DOHH2 (cell line): ENCODE measurements around the gene ENTPD2.

Experiments
- H3F3A ChIP-seq: fragments of 200-600 bp; sonication (generic), shearing (Covaris generic); 2 replicates; pipeline ENCODE4 v1.6.0; 2016; ENCODE audit warnings: antibody characterized with exemption, mild to moderate bottlenecking; ENCODE audit not compliant: control insufficient read depth, insufficient read depth
- H3K27ac ChIP-seq: fragments of 200-600 bp; sonication (generic); 2 replicates; pipeline ENCODE4 v1.5.1; 2014; ENCODE audit warnings: low read depth, mild to moderate bottlenecking, low read length, moderate library complexity
- H3K27me3 ChIP-seq: fragments of 200-600 bp; sonication (generic); 2 replicates; pipeline ENCODE4 v1.6.1; 2014; ENCODE audit warnings: mild to moderate bottlenecking, low read length, mixed read lengths; ENCODE audit not compliant: control insufficient read depth
- H3K36me3 ChIP-seq: fragments of 200-600 bp; sonication (generic); 2 replicates; pipeline ENCODE4 v1.6.1; 2014; ENCODE audit warnings: mild to moderate bottlenecking, low read length, moderate library complexity, mixed read lengths; ENCODE audit not compliant: control insufficient read depth
- H3K4me1 ChIP-seq: fragments of 200-600 bp; sonication (generic); 2 replicates; pipeline ENCODE4 v1.6.1; 2014; ENCODE audit warnings: mild to moderate bottlenecking, low read length, mixed read lengths; ENCODE audit not compliant: control insufficient read depth
- H3K4me2 ChIP-seq: fragments of 200-600 bp; sonication (generic); 2 replicates; pipeline ENCODE4 v1.6.0; 2014; ENCODE audit warnings: mild to moderate bottlenecking, low read length, moderate library complexity
- H3K4me3 ChIP-seq: fragments of 200-600 bp; sonication (generic); 2 replicates; pipeline ENCODE4 v1.5.1; 2014; ENCODE audit warnings: mild to moderate bottlenecking, low read length, mixed read lengths
- H3K79me2 ChIP-seq: fragments of 200-600 bp; sonication (generic); 2 replicates; pipeline ENCODE4 v1.6.1; 2014; ENCODE audit warnings: mild to moderate bottlenecking, low read length, mixed read lengths; ENCODE audit not compliant: control insufficient read depth
- H3K9me2 ChIP-seq: fragments of 200-600 bp; sonication (generic); replicated peaks from 2 replicates; pipeline ENCODE4 v1.6.1; 2014; ENCODE audit warnings: mild to moderate bottlenecking, low read length, mixed read lengths; ENCODE audit not compliant: control insufficient read depth
- H3K9me3 ChIP-seq: fragments of 200-600 bp; sonication (generic); 2 replicates; pipeline ENCODE4 v1.6.1; 2014; ENCODE audit warnings: antibody characterized with exemption, low read length, mixed read lengths; ENCODE audit not compliant: control insufficient read depth, insufficient read depth
- H4K20me1 ChIP-seq: fragments of 200-600 bp; sonication (generic); 2 replicates; pipeline ENCODE4 v1.6.0; 2014; ENCODE audit warnings: low read depth, mild to moderate bottlenecking, antibody characterized with exemption, low read length, moderate library complexity; ENCODE audit not compliant: control insufficient read depth, insufficient read depth
- EZH2phosphoT487 ChIP-seq: fragments of 200-600 bp; sonication (generic); IDR thresholded peaks from 2 replicates; pipeline ENCODE4 v1.6.1; 2017; ENCODE audit warnings: borderline replicate concordance, mild to moderate bottlenecking, antibody characterized with exemption, low read length, moderate library complexity, mixed read lengths
- TF ChIP-seq, protein P1 (sequence below): fragments of 200-600 bp; sonication (generic); IDR thresholded peaks from one replicate; pipeline ENCODE4 v1.5.1; 2014; ENCODE audit warnings: antibody characterized with exemption, mild to moderate bottlenecking, low read depth, low read length; ENCODE audit not compliant: poor library complexity, severe bottlenecking

The ENTPD2 gene

DNA sequence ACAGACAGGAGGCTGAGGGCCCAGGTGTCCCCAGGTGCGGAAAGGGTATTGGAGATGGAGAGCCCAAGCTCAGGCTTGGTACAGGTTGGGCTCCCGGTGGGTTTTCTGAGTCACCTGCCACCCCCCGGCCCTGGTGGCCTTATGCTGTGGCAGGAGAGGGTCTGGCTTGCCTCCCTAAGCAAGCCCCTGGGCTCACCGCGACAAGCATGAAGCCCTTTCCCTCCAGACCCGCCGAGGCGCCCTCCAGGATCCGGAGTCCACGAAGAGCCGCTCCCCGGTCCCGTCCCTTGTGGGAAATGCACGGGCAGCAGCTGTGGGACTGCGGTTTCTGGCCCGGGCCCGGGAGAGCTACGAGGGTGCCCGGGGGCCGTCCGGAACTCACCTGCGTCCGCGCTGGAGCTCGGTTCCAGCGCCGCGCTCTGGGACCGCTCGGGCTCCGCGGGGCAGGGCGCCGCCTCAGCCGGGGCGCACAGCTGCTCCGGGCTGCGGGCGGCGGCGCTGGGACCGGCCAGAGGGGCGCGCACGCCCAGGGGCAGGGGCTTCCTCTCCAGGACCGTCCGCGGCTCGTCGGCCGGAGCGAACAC, 15.7 kb upstream of the ENTPD2 start:
- Histone ChIP-seq H3K9me3 (no peaks in the 10 kb centered on the region), H3K4me2 (peak overlapping the region; percentile 79), H3K27ac (peak overlapping the region; percentile 1; the same call in 1 of the 2 replicates), H3K79me2 (peaks cover 42% of the 10 kb centered on the region), H3K27me3 (no peaks in the 10 kb centered on the region), H3K4me3 (peak overlapping the region; percentile 95), H4K20me1 (peaks cover 13% of the 10 kb centered on the region), H3K36me3 (peaks cover 18% of the 10 kb centered on the region), H3K9me2 (no peaks in the 10 kb centered on the region), H3K4me1 (peaks cover 36% of the 10 kb centered on the region), H3F3A (peaks cover 2% of the 10 kb centered on the region; the same call in 1 of the 2 replicates)
- TF ChIP-seq, protein P1, sequence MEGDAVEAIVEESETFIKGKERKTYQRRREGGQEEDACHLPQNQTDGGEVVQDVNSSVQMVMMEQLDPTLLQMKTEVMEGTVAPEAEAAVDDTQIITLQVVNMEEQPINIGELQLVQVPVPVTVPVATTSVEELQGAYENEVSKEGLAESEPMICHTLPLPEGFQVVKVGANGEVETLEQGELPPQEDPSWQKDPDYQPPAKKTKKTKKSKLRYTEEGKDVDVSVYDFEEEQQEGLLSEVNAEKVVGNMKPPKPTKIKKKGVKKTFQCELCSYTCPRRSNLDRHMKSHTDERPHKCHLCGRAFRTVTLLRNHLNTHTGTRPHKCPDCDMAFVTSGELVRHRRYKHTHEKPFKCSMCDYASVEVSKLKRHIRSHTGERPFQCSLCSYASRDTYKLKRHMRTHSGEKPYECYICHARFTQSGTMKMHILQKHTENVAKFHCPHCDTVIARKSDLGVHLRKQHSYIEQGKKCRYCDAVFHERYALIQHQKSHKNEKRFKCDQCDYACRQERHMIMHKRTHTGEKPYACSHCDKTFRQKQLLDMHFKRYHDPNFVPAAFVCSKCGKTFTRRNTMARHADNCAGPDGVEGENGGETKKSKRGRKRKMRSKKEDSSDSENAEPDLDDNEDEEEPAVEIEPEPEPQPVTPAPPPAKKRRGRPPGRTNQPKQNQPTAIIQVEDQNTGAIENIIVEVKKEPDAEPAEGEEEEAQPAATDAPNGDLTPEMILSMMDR: no peak
- no peak for TF ChIP-seq EZH2phosphoT487

GRCh38 chr9:137068539-137069507, 15.0 kb upstream of the ENTPD2 start:
- Histone ChIP-seq H3K9me3 (no peaks in the 10 kb centered on the region), H3K4me3 (peak overlapping the region; percentile 95), H3K36me3 (peaks cover 26% of the 10 kb centered on the region), H3K27ac (peak overlapping the region; percentile 1; the same call in 1 of the 2 replicates), H3K27me3 (no peaks in the 10 kb centered on the region), H3K79me2 (peaks cover 42% of the 10 kb centered on the region), H3F3A (peaks cover 2% of the 10 kb centered on the region; the same call in 1 of the 2 replicates), H3K4me2 (peak overlapping the region; percentile 79), H3K4me1 (peaks cover 33% of the 10 kb centered on the region), H3K9me2 (no peaks in the 10 kb centered on the region), H4K20me1 (peaks cover 13% of the 10 kb centered on the region)
- TF ChIP-seq EZH2phosphoT487: no peak
- TF ChIP-seq, protein P1: no peak

GRCh38 chr9:137067860-137068538, 14.1 kb upstream of the ENTPD2 start:
- Histone ChIP-seq H3K4me3 (peak overlapping the region; percentile 95), H3K4me2 (peak overlapping the region; percentile 79), H3K9me3 (no peaks in the 10 kb centered on the region), H3K79me2 (peaks cover 42% of the 10 kb centered on the region), H3K36me3 (peaks cover 31% of the 10 kb centered on the region), H3K9me2 (no peaks in the 10 kb centered on the region), H3K27ac (peak overlapping the region; percentile 31; the same call in 1 of the 2 replicates), H4K20me1 (peaks cover 13% of the 10 kb centered on the region), H3K4me1 (peaks cover 33% of the 10 kb centered on the region), H3K27me3 (no peaks in the 10 kb centered on the region), H3F3A (peaks cover 2% of the 10 kb centered on the region; the same call in 1 of the 2 replicates)
- no peak for TF ChIP-seq EZH2phosphoT487
- TF ChIP-seq, protein P1: peak; percentile 78
